ENCODE results near the gene NID2.

The NID2 gene

GRCh38 chr14:51996148-51996746 lies 72.6 kb downstream of the NID2 start:
- no peak for DNase-seq

GRCh38 chr14:51993285-51993920 lies 75.5 kb downstream of the NID2 start:
- no peak for DNase-seq

- no peak for DNase-seq
Measured at GRCh38 chr14:51990488-51990887, 78.4 kb downstream of the NID2 start.

GRCh38 chr14:51989293-51990234 lies 79.3 kb downstream of the NID2 start, which contains the start of gene RTRAF:
RTRAF (plus strand) TSS chr14:51989546; CDS start chr14:51989640, 94 bp downstream.
- DNase-seq = peak; percentile 47 to 72

GRCh38 chr14:51988221-51988620 lies 80.6 kb downstream of the NID2 start:
- no peak for DNase-seq

- DNase-seq = no peak
Measured at GRCh38 chr14:51981218-51981854, 87.5 kb downstream of the NID2 start.

- peak in 1 of 2 experiments; percentile 5 for DNase-seq
Measured at GRCh38 chr14:51979088-51979709, 89.7 kb downstream of the NID2 start.

GRCh38 chr14:51978681-51979085 lies 90.2 kb downstream of the NID2 start:
- DNase-seq = no peak

- DNase-seq = no peak
Measured at GRCh38 chr14:51977075-51977474, 91.8 kb downstream of the NID2 start.

- no peak for DNase-seq
Measured at GRCh38 chr14:51972566-51972965, 96.3 kb downstream of the NID2 start.

GRCh38 chr14:51969852-51970540 lies 98.9 kb downstream of the NID2 start:
- no peak for DNase-seq

GRCh38 chr14:51967521-51967920 lies 101.3 kb downstream of the NID2 start:
- DNase-seq = no peak

- no peak for DNase-seq
Measured at GRCh38 chr14:51963286-51963685, 105.6 kb downstream of the NID2 start.

GRCh38 chr14:51962711-51963110 lies 106.1 kb downstream of the NID2 start:
- no peak for DNase-seq

- DNase-seq = no peak
Measured at GRCh38 chr14:51960866-51961265, 108.0 kb downstream of the NID2 start.

GRCh38 chr14:51959928-51960327 lies 108.9 kb downstream of the NID2 start:
- no peak for DNase-seq

- no peak for DNase-seq
Measured at GRCh38 chr14:51957950-51958349, 110.9 kb downstream of the NID2 start.

All from cerebellar nuclear complex (tissue), 1 donor.